Body of pancreas (tissue), 4 donors: ENCODE measurements around the gene HSPA13. TPM values are rescaled to one million over a fixed set of nuclear protein-coding genes. Genes with fewer than 3 reads are reported as not detected.

ENCODE experiments used
- ATAC-seq: fragments of 150-250 bp; one replicate; pipeline ENCODE4 v1.9.1; 2016
- DNase-seq, 4 donors: peaks; one replicate each; pipeline ENCODE4 v3.0.0-alpha.2; 2019
- H3K27ac ChIP-seq, 4 donors: fragments of 200-600 bp; sonication (generic); 1 replicate in 3 of 4; 2 replicates in 1 of 4; pipeline versions ENCODE4 v1.5.1 to v1.6.1; 2016 to 2019; ENCODE audit warnings: mild to moderate bottlenecking in 1 of 4, mixed read lengths in 1 of 4, moderate library complexity in 1 of 4
- H3K27me3 ChIP-seq, 2 donors: fragments of 200-600 bp; sonication (generic); one replicate each; pipeline ENCODE4 v1.6.0; 2016; ENCODE audit warnings: mild to moderate bottlenecking in 1 of 2
- H3K36me3 ChIP-seq, 2 donors: fragments of 200-600 bp; sonication (generic); replicated peaks in 1 of 2; 2 replicates each; pipeline ENCODE4 v1.5.1; 2016; ENCODE audit warnings: low read depth in 2 of 2; ENCODE audit not compliant: insufficient read depth in 1 of 2
- H3K4me1 ChIP-seq: fragments of 200-600 bp; sonication (generic); one replicate; pipeline ENCODE4 v1.6.0; 2016
- H3K4me3 ChIP-seq, 2 donors: fragments of 200-600 bp; sonication (generic); 1 replicate in 1 of 2; 2 replicates in 1 of 2; pipeline ENCODE4 v1.5.1; 2016 to 2019
- H3K9me3 ChIP-seq, 3 donors: fragments of 200-600 bp; sonication (generic); 1 replicate in 2 of 3; 2 replicates in 1 of 3; pipeline ENCODE4 v1.5.1; 2016
- POLR2A ChIP-seq, 3 donors: fragments of 450-650 bp; IDR thresholded peaks; one replicate each; pipeline ENCODE4 v1.6.1; 2016; ENCODE audit warnings: antibody characterized with exemption in 3 of 3, mild to moderate bottlenecking in 2 of 3
- WGBS, 2 donors: methylation state at CpG; one replicate each; pipeline ENCODE4 v1.1.5; 2017; 5-methylcytosine and 5-hydroxymethylcytosine counted together
- intact Hi-C: fragments of 100-400 bp; cut with DNase I; formaldehyde crosslinking; loops from one replicate; pipeline ENCODE4 v1.15.1; 2023
- total RNA-seq, 2 donors: library from RNA; depleted of rRNA; stranded (reverse); fragments of >200 nt; gene quantifications; one replicate each; pipeline ENCODE4 v1.1.0, GENCODE V29; 2016
- TF ChIP-seq, protein P1 (sequence below), 7 experiments: fragments of 450-650 bp in 4 of 7; fragments of 200-600 bp in 3 of 7; sonication (generic) in 3 of 7; IDR thresholded peaks; one replicate each; pipeline ENCODE4 v1.5.1; 2016 to 2019; ENCODE audit warnings: antibody characterized with exemption in 7 of 7

HSPA13 gene
- total RNA-seq, 2 donors from 2014 or later: 10.2 to 11.2 TPM

DNA sequence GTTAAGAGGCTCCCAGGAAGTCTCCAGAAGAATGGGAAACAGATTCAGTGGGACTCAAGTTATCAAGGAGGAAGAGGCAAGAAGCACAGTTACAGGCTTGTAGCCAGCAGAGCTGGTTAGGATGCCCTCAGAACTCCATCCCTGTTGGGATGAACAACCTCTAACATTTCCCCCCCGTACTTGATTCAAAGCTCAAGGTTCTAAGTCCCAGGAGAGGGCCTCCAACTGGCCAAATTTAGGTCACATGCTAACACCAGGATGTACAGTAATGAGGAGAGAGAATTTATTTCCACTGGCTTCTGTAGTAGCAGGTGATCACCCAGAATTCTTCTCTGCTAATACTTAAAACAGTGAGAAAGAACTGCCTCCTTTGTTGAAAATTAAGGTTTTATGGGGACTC, 22.3 kb upstream of the HSPA13 start:
- H3K27me3 ChIP-seq: no peaks in the 10 kb centered on the region
- TF ChIP-seq POLR2A (IDR thresholded peaks at IDR 0.05): no peak
- TF ChIP-seq, protein P1, sequence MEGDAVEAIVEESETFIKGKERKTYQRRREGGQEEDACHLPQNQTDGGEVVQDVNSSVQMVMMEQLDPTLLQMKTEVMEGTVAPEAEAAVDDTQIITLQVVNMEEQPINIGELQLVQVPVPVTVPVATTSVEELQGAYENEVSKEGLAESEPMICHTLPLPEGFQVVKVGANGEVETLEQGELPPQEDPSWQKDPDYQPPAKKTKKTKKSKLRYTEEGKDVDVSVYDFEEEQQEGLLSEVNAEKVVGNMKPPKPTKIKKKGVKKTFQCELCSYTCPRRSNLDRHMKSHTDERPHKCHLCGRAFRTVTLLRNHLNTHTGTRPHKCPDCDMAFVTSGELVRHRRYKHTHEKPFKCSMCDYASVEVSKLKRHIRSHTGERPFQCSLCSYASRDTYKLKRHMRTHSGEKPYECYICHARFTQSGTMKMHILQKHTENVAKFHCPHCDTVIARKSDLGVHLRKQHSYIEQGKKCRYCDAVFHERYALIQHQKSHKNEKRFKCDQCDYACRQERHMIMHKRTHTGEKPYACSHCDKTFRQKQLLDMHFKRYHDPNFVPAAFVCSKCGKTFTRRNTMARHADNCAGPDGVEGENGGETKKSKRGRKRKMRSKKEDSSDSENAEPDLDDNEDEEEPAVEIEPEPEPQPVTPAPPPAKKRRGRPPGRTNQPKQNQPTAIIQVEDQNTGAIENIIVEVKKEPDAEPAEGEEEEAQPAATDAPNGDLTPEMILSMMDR (IDR thresholded peaks at IDR 0.05): no peak
- intact Hi-C loops: no loop called here
- H3K27ac ChIP-seq: no peak overlapping the region
- H3K4me1 ChIP-seq: no peaks in the 10 kb centered on the region
- DNase-seq (no peak), ATAC-seq (no peak)
- H3K4me3 ChIP-seq: no peak overlapping the region
- no peaks in the 10 kb centered on the region for H3K9me3 ChIP-seq
- H3K36me3 ChIP-seq: no peaks in the 10 kb centered on the region
- 18 to 37% methylated on average over 1 of the region's 1 CpG for WGBS, 2 donors

DNA sequence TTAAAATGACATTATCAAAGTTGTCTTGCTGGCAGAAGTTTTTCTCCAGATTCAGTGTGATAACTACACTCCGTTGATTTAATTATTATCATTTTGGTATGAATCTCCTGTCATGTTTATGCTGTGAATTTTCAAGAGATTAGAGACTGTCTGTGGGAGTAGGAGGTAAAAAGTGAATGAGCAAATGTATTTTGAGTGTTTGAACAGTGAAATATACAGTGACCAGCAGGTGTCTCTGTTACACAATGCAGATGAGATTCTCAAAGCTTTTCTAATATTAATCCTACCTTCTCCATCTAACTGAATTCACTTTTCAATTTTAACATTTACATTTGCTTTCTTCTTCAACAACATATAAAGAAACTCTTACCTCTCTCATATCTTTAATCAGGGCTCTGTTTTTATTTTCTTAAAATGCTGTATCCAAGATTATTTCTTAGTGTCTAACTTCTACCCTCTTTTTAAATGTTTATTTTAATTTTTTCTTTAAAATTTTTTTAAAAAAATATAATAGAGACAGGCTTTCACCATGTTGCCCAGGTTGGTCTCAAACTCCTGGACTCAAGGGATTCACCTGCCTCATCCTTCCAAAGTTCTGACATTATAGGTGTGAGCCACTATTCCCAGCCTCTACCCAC, 20.9 kb upstream of the HSPA13 start:
- Histone ChIP-seq H3K27me3 (no peaks in the 10 kb centered on the region), H3K4me3 (no peak overlapping the region), H3K36me3 (no peaks in the 10 kb centered on the region), H3K4me1 (no peaks in the 10 kb centered on the region), H3K9me3 (no peaks in the 10 kb centered on the region), H3K27ac (no peak overlapping the region)
- DNase-seq (no peak), ATAC-seq (peak; percentile 56)
- TF ChIP-seq, protein P1 (IDR thresholded peaks at IDR 0.05): peak; percentile 18 to 62 (median 57)
- no peak for TF ChIP-seq POLR2A (IDR thresholded peaks at IDR 0.05)
- intact Hi-C loops: no loop called here
- 9 to 15% methylated on average over 1 of the region's 1 CpG for WGBS, 2 donors

DNA sequence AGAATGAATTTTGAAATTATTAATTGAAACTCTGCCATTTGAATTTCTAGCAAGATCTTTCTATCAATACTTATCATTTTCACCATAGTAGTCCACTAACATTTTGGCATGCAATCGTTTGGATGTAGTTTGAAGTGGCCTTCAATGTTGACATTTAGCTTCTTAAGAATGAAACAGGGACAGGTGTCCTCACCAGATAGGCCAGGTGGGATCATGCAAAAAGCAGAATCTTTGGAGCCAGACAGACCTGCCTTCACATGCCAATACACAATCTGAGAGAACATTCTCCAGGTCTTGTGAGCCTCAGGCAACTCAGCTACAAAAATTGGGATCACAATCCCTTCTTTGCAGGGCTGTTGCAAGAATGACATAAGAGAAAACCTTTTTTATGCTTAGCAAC, 18.3 kb upstream of the HSPA13 start:
- Histone ChIP-seq H3K27ac (no peak overlapping the region), H3K9me3 (no peaks in the 10 kb centered on the region), H3K4me1 (no peaks in the 10 kb centered on the region), H3K4me3 (no peak overlapping the region), H3K27me3 (no peaks in the 10 kb centered on the region), H3K36me3 (no peaks in the 10 kb centered on the region)
- DNase-seq: no peak
- WGBS, 2 donors: 17 to 18% methylated on average over 1 of the region's 1 CpG
- TF ChIP-seq POLR2A (IDR thresholded peaks at IDR 0.05): no peak
- TF ChIP-seq, protein P1 (IDR thresholded peaks at IDR 0.05): no peak
- no peak for ATAC-seq
- intact Hi-C loops: no loop called here

DNA sequence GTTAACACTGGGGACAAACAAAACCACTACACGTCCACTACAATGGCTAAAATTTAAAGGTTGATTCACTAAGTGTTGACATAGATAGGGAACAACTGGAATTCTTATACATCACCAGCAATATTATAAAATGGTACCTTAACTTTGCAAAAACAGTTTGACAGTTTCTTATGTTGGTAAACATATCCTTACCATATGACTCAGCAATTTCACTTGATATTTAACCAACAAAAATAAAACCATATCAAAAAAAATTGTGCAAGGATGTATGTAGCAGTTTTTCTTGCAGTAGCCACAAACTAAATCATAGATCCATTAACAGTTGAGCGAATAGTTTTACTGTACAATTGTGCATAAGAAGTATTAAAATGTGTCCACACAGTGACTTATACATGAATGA, 5.3 kb upstream of the HSPA13 start:
- WGBS, 2 donors: 89% methylated on average over 2 of the region's 2 CpGs
- H3K27ac ChIP-seq: no peak overlapping the region
- peaks cover 5% of the 10 kb centered on the region for H3K4me1 ChIP-seq
- H3K4me3 ChIP-seq: no peak overlapping the region
- intact Hi-C loops: no loop called here
- H3K36me3 ChIP-seq: no peaks in the 10 kb centered on the region
- H3K9me3 ChIP-seq: no peaks in the 10 kb centered on the region
- TF ChIP-seq, protein P1 (IDR thresholded peaks at IDR 0.05): no peak
- TF ChIP-seq POLR2A (IDR thresholded peaks at IDR 0.05): no peak
- ATAC-seq (no peak), DNase-seq (no peak)
- no peaks in the 10 kb centered on the region for H3K27me3 ChIP-seq

DNA sequence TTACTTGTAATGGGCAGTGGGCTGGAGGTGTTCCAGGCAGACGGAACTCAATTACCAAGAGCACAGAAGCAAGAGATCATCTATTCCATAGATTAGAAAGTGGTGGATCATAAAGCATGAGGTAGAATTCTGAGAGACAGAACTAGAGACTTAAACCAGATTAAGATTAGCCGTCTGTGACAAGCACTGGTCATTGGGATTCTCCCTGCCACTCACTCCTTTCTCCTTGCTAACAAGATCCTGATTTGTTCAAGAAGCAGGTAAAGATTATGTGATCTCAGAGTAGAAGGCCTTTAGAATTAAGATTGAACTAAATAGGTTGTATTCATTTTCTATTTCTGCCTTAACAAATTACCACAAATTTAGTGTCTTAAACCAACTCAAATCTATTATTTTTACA, 1.5 kb upstream of the HSPA13 start:
- 72 to 93% methylated on average over 2 of the region's 2 CpGs for WGBS, 2 donors
- ATAC-seq (no peak), DNase-seq (no peak)
- Histone ChIP-seq H3K9me3 (no peaks in the 10 kb centered on the region), H3K36me3 (no peaks in the 10 kb centered on the region), H3K27me3 (no peaks in the 10 kb centered on the region), H3K4me1 (peaks cover 13% of the 10 kb centered on the region), H3K27ac (no peak overlapping the region), H3K4me3 (no peak overlapping the region)
- intact Hi-C loops: no loop called here
- TF ChIP-seq, protein P1 (IDR thresholded peaks at IDR 0.05): no peak
- no peak for TF ChIP-seq POLR2A (IDR thresholded peaks at IDR 0.05)
